Measurements from ENCODE around the gene NAT14.

GRCh38 chr19:55459551-55459949, 25.4 kb upstream of the NAT14 start:
- TF ChIP-seq POLR2A (IDR thresholded peaks at IDR 0.05) (no peak), EP300 (IDR thresholded peaks at IDR 0.05) (no peak)

All from stomach (tissue), 4 donors.